Keratinocyte (primary cell): ENCODE results near the gene CACNA1B. TPM values are rescaled to one million over a fixed set of nuclear protein-coding genes. Genes with fewer than 3 reads are reported as not detected.

Source experiments
- DNase-seq: peaks from one replicate; pipeline ENCODE4 v3.0.0-alpha.2; 2011; ENCODE audit warnings: low read depth, missing footprints, low spot score
- FAIRE-seq: peaks from 2 replicates; lab custom pipeline; 2011; peaks lifted over from hg19 to GRCh38; lab: Jason Lieb, UNC
- H2AFZ ChIP-seq: 2 replicates; pipeline ENCODE4 v1.6.0; 2012; ENCODE audit warnings: low read length, control low read depth, inconsistent platforms; ENCODE audit not compliant: control insufficient read depth
- H3K27ac ChIP-seq: 2 replicates; pipeline ENCODE4 v1.5.1; 2011; ENCODE audit warnings: low read length; ENCODE audit not compliant: control insufficient read depth, insufficient read depth
- H3K27me3 ChIP-seq: 3 replicates; pipeline ENCODE4 v1.6.0; 2011; ENCODE audit warnings: low read length; ENCODE audit not compliant: control insufficient read depth, insufficient read depth; ENCODE audit errors: extremely low read depth
- H3K36me3 ChIP-seq, 2 experiments: 2 replicates in 1 of 2; 3 replicates in 1 of 2; pipeline ENCODE4 v1.5.1; 2011; ENCODE audit warnings: low read length in 2 of 2, mild to moderate bottlenecking in 1 of 2; ENCODE audit not compliant: control insufficient read depth in 2 of 2, insufficient read depth in 2 of 2; ENCODE audit errors: extremely low read depth in 1 of 2
- H3K4me1 ChIP-seq: 3 replicates; pipeline ENCODE4 v1.5.1; 2011; ENCODE audit warnings: low read length; ENCODE audit not compliant: control insufficient read depth, insufficient read depth; ENCODE audit errors: extremely low read depth
- H3K4me2 ChIP-seq: 3 replicates; pipeline ENCODE4 v1.6.0; 2011; ENCODE audit warnings: low read depth, low read length; ENCODE audit not compliant: control insufficient read depth, insufficient read depth; ENCODE audit errors: extremely low read depth
- H3K4me3 ChIP-seq, 3 experiments: fragments of 200-600 bp in 1 of 3; sonication (generic) in 1 of 3; 2 replicates in 2 of 3; 3 replicates in 1 of 3; pipeline ENCODE4 v1.5.1; 2011 to 2016; ENCODE audit warnings: low read length in 3 of 3, mild to moderate bottlenecking in 3 of 3, control low read depth in 2 of 3, inconsistent platforms in 1 of 3, low read depth in 1 of 3, mixed read lengths in 1 of 3, mixed run types in 1 of 3, moderate library complexity in 1 of 3; ENCODE audit not compliant: control insufficient read depth in 2 of 3, insufficient read depth in 2 of 3; ENCODE audit errors: extremely low read depth in 1 of 3
- H3K79me2 ChIP-seq: 2 replicates; pipeline ENCODE4 v1.6.0; 2012; ENCODE audit warnings: low read length; ENCODE audit not compliant: control insufficient read depth, insufficient read depth
- H3K9ac ChIP-seq: 3 replicates; pipeline ENCODE4 v1.6.0; 2011; ENCODE audit warnings: low read length; ENCODE audit not compliant: control insufficient read depth, insufficient read depth; ENCODE audit errors: extremely low read depth
- H3K9me1 ChIP-seq: 3 replicates; pipeline ENCODE4 v1.6.0; 2011; ENCODE audit warnings: low read length; ENCODE audit not compliant: control insufficient read depth, insufficient read depth; ENCODE audit errors: extremely low read depth
- H3K9me3 ChIP-seq: 2 replicates; pipeline ENCODE4 v1.5.1; 2012; ENCODE audit warnings: low read depth, low read length; ENCODE audit not compliant: control insufficient read depth
- H4K20me1 ChIP-seq: 3 replicates; pipeline ENCODE4 v1.6.0; 2011; ENCODE audit warnings: low read length; ENCODE audit not compliant: control insufficient read depth, insufficient read depth; ENCODE audit errors: extremely low read depth
- EZH2 ChIP-seq: IDR thresholded peaks from one replicate; pipeline ENCODE4 v1.6.1; 2012; ENCODE audit warnings: inconsistent platforms, mild to moderate bottlenecking, low read length, moderate library complexity
- dilution Hi-C: fragments of 300-500 bp; cut with MboI; formaldehyde crosslinking; loops from one replicate; pipeline ENCODE4 v1.7.0; 2020; ENCODE audit warnings: low sequenced_read_pairs; ENCODE audit not compliant: extremely low pct_ligation_motif_present
- polyA plus RNA-seq, 5 experiments: library from polyadenylated mRNA; depleted of rRNA in 3 of 5; stranded (reverse) in 3 of 5; stranded (forward) in 1 of 5; unstranded in 1 of 5; fragments of >200 nt; gene quantifications; 1 replicate in 1 of 5; 2 replicates in 3 of 5; 3 replicates in 1 of 5; pipeline versions ENCODE4 v1.2.1 to v1.2.3, GENCODE V29; 2011 to 2012; ENCODE audit warnings: missing spikeins in 2 of 5, low read depth in 1 of 5, low replicate concordance in 1 of 5
- TF ChIP-seq, protein P1 (sequence below), 3 experiments: IDR thresholded peaks in 1 of 3; conservative IDR thresholded peaks in 1 of 3; optimal IDR thresholded peaks in 1 of 3; 2 replicates in 2 of 3; 3 replicates in 1 of 3; pipeline versions ENCODE3 to v1.5.1; 2011; ENCODE audit warnings: low read length in 3 of 3, mild to moderate bottlenecking in 3 of 3, moderate library complexity in 2 of 3, control low read depth in 1 of 3, inconsistent platforms in 1 of 3; ENCODE audit not compliant: insufficient read depth in 2 of 3; ENCODE audit errors: extremely low read depth in 1 of 3

The CACNA1B gene
- polyA plus RNA-seq, 1 donor (not counting 4 experiments of a cell fraction or from before 2014, with no cell fraction given): 0.01 TPM

DNA sequence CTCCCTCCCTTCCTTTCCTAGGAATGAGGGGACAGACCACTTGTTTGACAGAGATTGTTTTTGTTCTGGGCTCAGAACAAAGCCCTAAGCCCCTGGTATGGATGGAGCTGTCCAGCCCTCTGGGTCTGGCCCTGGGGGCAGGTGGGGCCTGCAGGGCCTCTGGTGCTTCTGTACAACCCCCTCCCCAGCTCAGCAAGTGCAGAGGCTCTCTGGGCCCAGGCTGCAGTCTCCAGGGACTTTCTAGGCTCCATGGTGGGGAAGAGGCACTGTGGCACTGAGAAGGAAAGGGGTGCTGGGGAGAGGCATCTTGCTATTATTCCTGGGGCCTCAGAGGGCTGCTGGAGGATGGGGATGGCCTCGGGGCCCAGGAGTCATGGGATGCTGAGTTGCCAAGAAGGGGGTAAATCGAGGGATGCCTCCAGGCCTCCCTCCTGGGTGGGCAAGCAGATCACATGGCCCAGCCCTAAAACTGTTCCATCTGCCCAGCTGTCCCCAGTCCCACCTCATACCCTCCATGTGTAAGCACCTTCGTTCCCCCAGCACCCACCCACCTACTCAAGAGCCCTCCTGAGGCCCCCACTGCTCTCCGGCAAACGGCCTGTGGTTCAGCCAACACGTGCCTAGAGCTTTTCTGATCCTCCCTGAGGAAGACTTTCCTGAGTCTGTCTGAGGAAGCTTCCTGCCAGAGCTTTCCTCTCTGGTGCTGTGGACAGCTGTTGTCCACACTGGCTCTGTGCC is 225.7 kb downstream of the CACNA1B start:
- no peak overlapping the region for H3K27ac ChIP-seq
- H3K9me1 ChIP-seq: no peaks in the 10 kb centered on the region
- H3K4me3 ChIP-seq: no peak overlapping the region
- no peak for DNase-seq
- H3K27me3 ChIP-seq: no peaks in the 10 kb centered on the region
- no peaks in the 10 kb centered on the region for H4K20me1 ChIP-seq
- H3K4me2 ChIP-seq: no peak overlapping the region
- H3K79me2 ChIP-seq: no peaks in the 10 kb centered on the region
- H3K4me1 ChIP-seq: no peaks in the 10 kb centered on the region
- no peak for FAIRE-seq
- H3K36me3 ChIP-seq: no peaks in the 10 kb centered on the region
- no peak overlapping the region for H3K9ac ChIP-seq
- no peak overlapping the region for H2AFZ ChIP-seq
- TF ChIP-seq, protein P1, sequence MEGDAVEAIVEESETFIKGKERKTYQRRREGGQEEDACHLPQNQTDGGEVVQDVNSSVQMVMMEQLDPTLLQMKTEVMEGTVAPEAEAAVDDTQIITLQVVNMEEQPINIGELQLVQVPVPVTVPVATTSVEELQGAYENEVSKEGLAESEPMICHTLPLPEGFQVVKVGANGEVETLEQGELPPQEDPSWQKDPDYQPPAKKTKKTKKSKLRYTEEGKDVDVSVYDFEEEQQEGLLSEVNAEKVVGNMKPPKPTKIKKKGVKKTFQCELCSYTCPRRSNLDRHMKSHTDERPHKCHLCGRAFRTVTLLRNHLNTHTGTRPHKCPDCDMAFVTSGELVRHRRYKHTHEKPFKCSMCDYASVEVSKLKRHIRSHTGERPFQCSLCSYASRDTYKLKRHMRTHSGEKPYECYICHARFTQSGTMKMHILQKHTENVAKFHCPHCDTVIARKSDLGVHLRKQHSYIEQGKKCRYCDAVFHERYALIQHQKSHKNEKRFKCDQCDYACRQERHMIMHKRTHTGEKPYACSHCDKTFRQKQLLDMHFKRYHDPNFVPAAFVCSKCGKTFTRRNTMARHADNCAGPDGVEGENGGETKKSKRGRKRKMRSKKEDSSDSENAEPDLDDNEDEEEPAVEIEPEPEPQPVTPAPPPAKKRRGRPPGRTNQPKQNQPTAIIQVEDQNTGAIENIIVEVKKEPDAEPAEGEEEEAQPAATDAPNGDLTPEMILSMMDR (optimal IDR thresholded peaks at IDR 0.05 in 1 of 3, IDR thresholded peaks at IDR 0.05 in 1 of 3, conservative IDR thresholded peaks at IDR 0.05 in 1 of 3; ENCODE audit: extremely low read depth in 1 of 3, insufficient read depth in 2 of 3, low read length in 3 of 3): no peak
- TF ChIP-seq EZH2: no peak
- dilution Hi-C loops: no loop called here
- H3K9me3 ChIP-seq: peaks cover 2% of the 10 kb centered on the region

DNA sequence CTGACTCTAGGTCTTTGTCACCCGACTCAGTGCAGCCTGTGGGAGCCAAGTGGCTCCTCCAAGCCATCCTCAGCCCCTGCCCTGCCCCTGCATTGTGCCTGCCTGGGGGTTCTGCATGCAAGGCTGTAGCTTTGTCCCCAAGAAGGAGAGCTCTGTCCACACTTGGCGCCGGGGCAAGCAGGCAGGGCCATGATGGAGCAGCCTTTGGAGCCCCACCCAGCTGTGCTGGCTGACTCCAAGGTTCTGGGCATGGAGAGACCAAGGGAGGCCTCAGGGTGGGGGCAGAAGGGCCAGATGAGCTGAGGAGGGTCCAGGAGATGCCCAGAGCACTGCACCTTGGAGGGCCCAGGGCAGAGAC is 226.2 kb downstream of the CACNA1B start:
- Histone ChIP-seq H3K9ac (no peak overlapping the region), H4K20me1 (no peaks in the 10 kb centered on the region), H3K27me3 (no peaks in the 10 kb centered on the region), H3K9me3 (peaks cover 2% of the 10 kb centered on the region), H3K4me3 (no peak overlapping the region), H2AFZ (no peak overlapping the region), H3K27ac (no peak overlapping the region), H3K79me2 (no peaks in the 10 kb centered on the region), H3K4me2 (no peak overlapping the region), H3K4me1 (no peaks in the 10 kb centered on the region), H3K9me1 (no peaks in the 10 kb centered on the region), H3K36me3 (no peaks in the 10 kb centered on the region)
- no peak for TF ChIP-seq EZH2
- TF ChIP-seq, protein P1 (optimal IDR thresholded peaks at IDR 0.05 in 1 of 3, IDR thresholded peaks at IDR 0.05 in 1 of 3, conservative IDR thresholded peaks at IDR 0.05 in 1 of 3; ENCODE audit: extremely low read depth in 1 of 3, insufficient read depth in 2 of 3, low read length in 3 of 3): no peak
- FAIRE-seq (no peak), DNase-seq (no peak)
- dilution Hi-C loops: no loop called here
